ENCODE measurements around the gene NUDT3.
"Not testable (repeated sequence)": the region's sequence is repeated elsewhere in the genome, so short reads cannot be mapped to it uniquely, and the experiment has no call there.

NUDT3 gene

GRCh38 chr6:34340906-34341480 is 51.5 kb downstream of the NUDT3 start:
- DNase-seq: no peak

- DNase-seq: no peak
These were observed 52.1 kb downstream of the NUDT3 start for GRCh38 chr6:34340394-34340793.

GRCh38 chr6:34339971-34340370 is 52.5 kb downstream of the NUDT3 start:
- DNase-seq: no peak

- DNase-seq: no peak
These were observed 53.0 kb downstream of the NUDT3 start for GRCh38 chr6:34339432-34339831.

GRCh38 chr6:34338811-34339210 is 53.7 kb downstream of the NUDT3 start:
- no peak for DNase-seq

- no peak for DNase-seq
These were observed 54.1 kb downstream of the NUDT3 start for GRCh38 chr6:34338377-34338776.

GRCh38 chr6:34334796-34335416 is 57.6 kb downstream of the NUDT3 start:
- no peak for DNase-seq

GRCh38 chr6:34333858-34334257 is 58.6 kb downstream of the NUDT3 start:
- DNase-seq: no peak

- no peak for DNase-seq
These were observed 59.9 kb downstream of the NUDT3 start for GRCh38 chr6:34332251-34333198.

- no peak for DNase-seq
These were observed 61.0 kb downstream of the NUDT3 start for GRCh38 chr6:34331371-34332050.

GRCh38 chr6:34329814-34330213 is 62.7 kb downstream of the NUDT3 start:
- not testable (repeated sequence) for DNase-seq

GRCh38 chr6:34328969-34329368 is 63.5 kb downstream of the NUDT3 start:
- no peak for DNase-seq

- DNase-seq: not testable (repeated sequence)
These were observed 64.9 kb downstream of the NUDT3 start for GRCh38 chr6:34327313-34328205.

- no peak for DNase-seq
These were observed 66.8 kb downstream of the NUDT3 start for GRCh38 chr6:34325633-34326032.

- no peak for DNase-seq
These were observed 67.6 kb downstream of the NUDT3 start for GRCh38 chr6:34324738-34325444.

- not testable (repeated sequence) for DNase-seq
These were observed 68.2 kb downstream of the NUDT3 start for GRCh38 chr6:34324221-34324620.

GRCh38 chr6:34323300-34323699 is 69.2 kb downstream of the NUDT3 start:
- no peak for DNase-seq

GRCh38 chr6:34322732-34323131 is 69.7 kb downstream of the NUDT3 start:
- no peak for DNase-seq

- no peak for DNase-seq
These were observed 70.6 kb downstream of the NUDT3 start for GRCh38 chr6:34321821-34322220.

- no peak for DNase-seq
These were observed 73.0 kb downstream of the NUDT3 start for GRCh38 chr6:34319471-34319885.
